ENCODE results near the gene NUDT3. TPM values are rescaled to one million over a fixed set of nuclear protein-coding genes. Genes with fewer than 3 reads are reported as not detected.
A peak's percentile ranks its signal among the peaks of the same experiment; 100 is the strongest.

Gene NUDT3
- total and polyA plus RNA-seq, 7 donors, result 10.6 to 70.5 (median 33.3) TPM

DNA sequence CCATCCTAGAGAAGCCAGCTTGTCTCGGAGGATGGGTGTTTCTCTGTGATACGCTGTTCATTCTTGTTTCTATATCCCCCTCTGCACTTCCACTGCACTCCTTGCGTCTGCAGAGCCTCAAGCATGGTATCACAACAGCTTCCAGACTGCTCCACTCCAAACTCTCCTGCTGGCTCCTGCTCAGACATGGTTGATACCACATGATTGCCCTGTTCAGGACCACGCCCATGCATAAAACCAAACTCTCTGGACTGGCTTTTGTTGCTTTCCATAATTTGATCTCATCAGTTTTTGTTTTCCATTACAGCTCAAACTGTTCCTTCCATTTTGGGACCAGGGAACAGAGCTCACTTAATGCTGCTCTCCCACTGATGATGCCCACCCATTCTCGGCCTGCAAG, 113.6 kb downstream of the NUDT3 start:
- ATAC-seq, result no peak
- Histone ChIP-seq H3K27ac (peak overlapping the region; percentile 83), H3K9me3 (no peaks in the 10 kb centered on the region), H3K4me3 (no peak overlapping the region), H3K36me3 (ENCODE audit: insufficient read depth in 1 of 2, low read depth in 1 of 2) (peaks cover 0 to 16% of the 10 kb centered on the region in 2 donors), H3K4me1 (peaks cover 58% of the 10 kb centered on the region), H3K27me3 (ENCODE audit: insufficient read depth in 3 of 3, low read length in 2 of 3) (no peaks in the 10 kb centered on the region)
- WGBS, 3 donors, result 76 to 96% (median 93%) methylated on average over 5 of the region's 5 CpGs
- intact Hi-C loops (cut with DNase I), result loop anchor here in 1 of 2 donors (5.0 kb wide), 1 partner anchor 103 kb away; no protein-coding TSS in a partner anchor
- TF ChIP-seq, protein P1, sequence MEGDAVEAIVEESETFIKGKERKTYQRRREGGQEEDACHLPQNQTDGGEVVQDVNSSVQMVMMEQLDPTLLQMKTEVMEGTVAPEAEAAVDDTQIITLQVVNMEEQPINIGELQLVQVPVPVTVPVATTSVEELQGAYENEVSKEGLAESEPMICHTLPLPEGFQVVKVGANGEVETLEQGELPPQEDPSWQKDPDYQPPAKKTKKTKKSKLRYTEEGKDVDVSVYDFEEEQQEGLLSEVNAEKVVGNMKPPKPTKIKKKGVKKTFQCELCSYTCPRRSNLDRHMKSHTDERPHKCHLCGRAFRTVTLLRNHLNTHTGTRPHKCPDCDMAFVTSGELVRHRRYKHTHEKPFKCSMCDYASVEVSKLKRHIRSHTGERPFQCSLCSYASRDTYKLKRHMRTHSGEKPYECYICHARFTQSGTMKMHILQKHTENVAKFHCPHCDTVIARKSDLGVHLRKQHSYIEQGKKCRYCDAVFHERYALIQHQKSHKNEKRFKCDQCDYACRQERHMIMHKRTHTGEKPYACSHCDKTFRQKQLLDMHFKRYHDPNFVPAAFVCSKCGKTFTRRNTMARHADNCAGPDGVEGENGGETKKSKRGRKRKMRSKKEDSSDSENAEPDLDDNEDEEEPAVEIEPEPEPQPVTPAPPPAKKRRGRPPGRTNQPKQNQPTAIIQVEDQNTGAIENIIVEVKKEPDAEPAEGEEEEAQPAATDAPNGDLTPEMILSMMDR (IDR thresholded peaks at IDR 0.05), result no peak
- no peak for DNase-seq

DNA sequence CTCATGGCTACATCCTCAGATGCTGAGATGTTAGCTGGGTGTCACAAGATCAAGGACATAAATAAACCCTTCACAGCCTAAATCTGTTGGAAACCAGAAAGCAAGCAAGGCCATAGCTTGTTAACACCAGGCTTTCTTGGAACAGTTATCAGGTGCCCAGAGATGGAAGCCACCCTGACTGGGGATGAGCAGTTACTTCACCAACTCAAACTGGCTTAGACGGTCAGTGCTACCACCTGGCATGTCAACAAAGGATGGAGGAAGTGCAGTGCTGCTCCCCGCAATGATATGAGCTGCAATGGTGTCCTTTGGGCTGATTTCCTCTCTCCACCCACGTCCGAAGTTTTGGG, 114.7 kb downstream of the NUDT3 start:
- peak in 1 of 4 donors; percentile 11 for ATAC-seq
- Histone ChIP-seq H3K36me3 (ENCODE audit: insufficient read depth in 1 of 2, low read depth in 1 of 2) (peaks cover 0 to 16% of the 10 kb centered on the region in 2 donors), H3K4me1 (peaks cover 52% of the 10 kb centered on the region), H3K4me3 (no peak overlapping the region), H3K27ac (peak overlapping the region; percentile 83), H3K9me3 (no peaks in the 10 kb centered on the region), H3K27me3 (ENCODE audit: insufficient read depth in 3 of 3, low read length in 2 of 3) (no peaks in the 10 kb centered on the region)
- intact Hi-C loops (cut with DNase I), result loop anchor here in 1 of 2 donors (5.0 kb wide), 1 partner anchor 105 kb away; no protein-coding TSS in a partner anchor
- DNase-seq, result no peak
- TF ChIP-seq, protein P1 (IDR thresholded peaks at IDR 0.05), result no peak
- WGBS, 3 donors, result 55 to 77% (median 58%) methylated on average over 4 of the region's 4 CpGs

DNA sequence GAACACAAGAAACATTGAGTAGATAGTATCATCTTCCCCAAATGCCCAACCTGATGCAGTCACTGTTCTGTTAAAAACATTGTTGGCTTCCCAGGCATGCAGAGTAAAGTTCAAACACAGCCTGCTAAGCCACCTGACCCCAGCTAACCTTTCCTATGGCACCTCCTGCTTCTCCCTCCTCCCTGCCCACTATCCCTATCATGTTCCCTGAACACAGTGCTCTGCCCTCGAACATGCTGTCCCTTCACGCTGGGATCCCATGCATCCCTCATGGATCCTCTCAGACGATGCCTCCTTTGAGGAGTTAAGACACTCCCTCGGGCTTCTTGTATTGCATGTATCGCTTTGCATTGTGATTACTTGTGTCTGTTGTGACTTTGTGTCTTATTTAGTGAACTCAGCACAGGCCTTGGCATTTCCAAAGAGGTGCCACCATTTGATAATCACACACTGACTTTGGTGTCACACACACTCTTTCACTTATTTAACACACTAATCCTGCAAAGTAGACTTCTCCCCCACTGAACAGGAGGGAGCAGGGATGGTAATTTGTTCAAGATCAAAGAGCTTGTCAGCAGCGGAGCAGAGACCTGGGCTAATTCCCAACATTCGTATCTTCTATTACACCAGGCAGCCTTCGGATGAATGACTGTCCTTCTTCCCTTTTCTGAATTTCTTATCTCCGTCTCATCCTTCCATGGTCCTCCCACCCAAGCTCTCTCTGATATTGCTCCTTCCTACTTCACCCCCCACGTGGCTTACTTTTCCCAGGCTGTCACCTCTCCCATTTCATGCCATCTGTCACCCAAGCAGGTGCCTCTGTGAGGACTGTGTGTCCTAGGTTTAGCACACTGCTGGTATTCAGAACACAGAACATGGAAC, 115.3 kb downstream of the NUDT3 start:
- Histone ChIP-seq H3K4me3 (no peak overlapping the region), H3K4me1 (peaks cover 47% of the 10 kb centered on the region), H3K9me3 (no peaks in the 10 kb centered on the region), H3K27me3 (ENCODE audit: insufficient read depth in 3 of 3, low read length in 2 of 3) (no peaks in the 10 kb centered on the region), H3K36me3 (ENCODE audit: insufficient read depth in 1 of 2, low read depth in 1 of 2) (peaks cover 0 to 16% of the 10 kb centered on the region in 2 donors), H3K27ac (peak overlapping the region; percentile 83)
- TF ChIP-seq, protein P1 (IDR thresholded peaks at IDR 0.05), result no peak
- ATAC-seq (peak; percentile 89 to 91 (median 90)), DNase-seq (peak; percentile 43 to 85)
- intact Hi-C loops (cut with DNase I), result loop anchor here in 1 of 2 donors (5.0 kb wide), 1 partner anchor 105 kb away; no protein-coding TSS in a partner anchor
- 21 to 44% (median 26%) methylated on average over 10 of the region's 10 CpGs for WGBS, 3 donors

DNA sequence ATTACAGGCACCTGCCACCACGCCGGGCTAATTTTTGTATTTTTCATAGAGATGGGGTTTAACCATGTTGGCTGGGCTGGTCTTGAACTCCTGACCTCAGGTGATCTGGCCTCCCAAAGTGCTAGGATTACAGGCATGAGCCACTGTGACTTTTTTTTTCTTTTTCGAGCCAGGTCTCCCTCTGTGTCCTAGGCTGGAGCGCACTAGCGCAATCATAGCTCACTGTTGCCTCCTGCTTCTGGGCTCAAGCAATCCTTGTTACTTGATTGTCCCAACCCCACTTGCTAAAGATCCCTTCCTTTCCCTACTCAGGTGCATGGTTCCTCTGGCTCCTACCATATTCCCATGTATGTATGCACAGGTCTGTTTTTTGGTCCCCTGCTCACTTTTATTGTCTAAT, 116.3 kb downstream of the NUDT3 start:
- intact Hi-C loops (cut with DNase I), result loop anchor here in 1 of 2 donors (5.0 kb wide), 1 partner anchor 106 kb away; no protein-coding TSS in a partner anchor
- Histone ChIP-seq H3K4me3 (no peak overlapping the region), H3K36me3 (ENCODE audit: insufficient read depth in 1 of 2, low read depth in 1 of 2) (peaks cover 0 to 16% of the 10 kb centered on the region in 2 donors), H3K27ac (peak overlapping the region; percentile 83), H3K9me3 (no peaks in the 10 kb centered on the region), H3K27me3 (ENCODE audit: insufficient read depth in 3 of 3, low read length in 2 of 3) (no peaks in the 10 kb centered on the region), H3K4me1 (peaks cover 43% of the 10 kb centered on the region)
- WGBS, 3 donors, result 52 to 84% (median 59%) methylated on average over 5 of the region's 5 CpGs
- DNase-seq (no peak), ATAC-seq (peak; percentile 20 to 50 (median 39))
- TF ChIP-seq, protein P1 (IDR thresholded peaks at IDR 0.05), result no peak

All from psoas muscle (tissue), 8 donors.